Activated T-cell treated with anti-CD3 and anti-CD28 coated beads, Interleukin-2, amount 50 U/mL, for 4 hours (primary cell): ENCODE data around the gene FRMD4B. TPM values are rescaled to one million over a fixed set of nuclear protein-coding genes. Genes with fewer than 3 reads are reported as not detected.
"Not testable (repeated sequence)": the region's sequence is repeated elsewhere in the genome, so short reads cannot be mapped to it uniquely, and the experiment has no call there.

Experiments
- ATAC-seq, 2 donors: fragments of 200-7000 bp; cut with Tn5 transposase; one replicate each; pipeline ENCODE4 v1.10.0; 2021
- DNase-seq: peaks from one replicate; pipeline ENCODE4 v3.0.0-alpha.2; 2020
- H3K27me3 Mint-ChIP-seq: one replicate; pipeline ENCODE4 v1.8.0; 2021; ENCODE audit warnings: low read depth, mixed read lengths
- H3K36me3 Mint-ChIP-seq: one replicate; pipeline ENCODE4 v1.8.0; 2022; ENCODE audit warnings: mixed read lengths; ENCODE audit not compliant: insufficient read depth
- H3K4me1 Mint-ChIP-seq: one replicate; pipeline ENCODE4 v1.8.0; 2021; ENCODE audit warnings: low read depth, mixed read lengths
- H3K4me3 Mint-ChIP-seq: one replicate; pipeline ENCODE4 v1.8.0; 2021; ENCODE audit warnings: mild to moderate bottlenecking, moderate library complexity, mixed read lengths
- H3K9me3 Mint-ChIP-seq: one replicate; pipeline ENCODE4 v1.8.0; 2021; ENCODE audit warnings: mixed read lengths
- total RNA-seq, 3 donors: library from RNA; stranded (reverse); gene quantifications; one replicate each; pipeline ENCODE4 v1.2.1, GENCODE V29; 2021

The FRMD4B gene
- total RNA-seq, 3 donors from 2014 or later, result 16.3 to 24.6 (median 23.6) TPM

GRCh38 chr3:69283913-69284611 is 101.8 kb downstream of the FRMD4B start:
- no peaks in the 10 kb centered on the region for H3K27me3 Mint-ChIP-seq
- ATAC-seq (no peak), DNase-seq (no peak)
- no peak overlapping the region for H3K4me3 Mint-ChIP-seq
- no peaks in the 10 kb centered on the region for H3K36me3 Mint-ChIP-seq
- peaks cover 34% of the 10 kb centered on the region for H3K4me1 Mint-ChIP-seq
- no peaks in the 10 kb centered on the region for H3K9me3 Mint-ChIP-seq

- no peaks in the 10 kb centered on the region for H3K9me3 Mint-ChIP-seq
- no peak for DNase-seq
- H3K27me3 Mint-ChIP-seq, result no peaks in the 10 kb centered on the region
- H3K36me3 Mint-ChIP-seq, result no peaks in the 10 kb centered on the region
- no peak overlapping the region for H3K4me3 Mint-ChIP-seq
- H3K4me1 Mint-ChIP-seq, result peaks cover 28% of the 10 kb centered on the region
- no peak for ATAC-seq
These were observed 102.4 kb downstream of the FRMD4B start for GRCh38 chr3:69283496-69283895.

- ATAC-seq, result peak; percentile 98 to 99
- peak; percentile 57 for DNase-seq
- no peaks in the 10 kb centered on the region for H3K27me3 Mint-ChIP-seq
- no peak overlapping the region for H3K4me3 Mint-ChIP-seq
- peaks cover 17% of the 10 kb centered on the region for H3K4me1 Mint-ChIP-seq
- H3K36me3 Mint-ChIP-seq, result no peaks in the 10 kb centered on the region
- H3K9me3 Mint-ChIP-seq, result no peaks in the 10 kb centered on the region
These were observed 103.7 kb downstream of the FRMD4B start for GRCh38 chr3:69282181-69282580.

GRCh38 chr3:69277403-69277802 is 108.5 kb downstream of the FRMD4B start:
- H3K36me3 Mint-ChIP-seq, DNase-seq, H3K9me3 Mint-ChIP-seq, H3K4me3 Mint-ChIP-seq, H3K27me3 Mint-ChIP-seq, ATAC-seq: not testable (repeated sequence)
- H3K4me1 Mint-ChIP-seq, result peaks cover 15% of the 10 kb centered on the region

- ATAC-seq, result no peak
These were observed 109.0 kb downstream of the FRMD4B start for GRCh38 chr3:69276884-69277283.

GRCh38 chr3:69276191-69276590 is 109.7 kb downstream of the FRMD4B start:
- not testable (repeated sequence) for ATAC-seq, H3K27me3 Mint-ChIP-seq, DNase-seq, H3K9me3 Mint-ChIP-seq, H3K4me3 Mint-ChIP-seq, H3K36me3 Mint-ChIP-seq, H3K4me1 Mint-ChIP-seq

More at GRCh38 chr3:69276884-69277283, 109.0 kb downstream of the FRMD4B start:
- Mint-ChIP-seq H3K4me3 (no peak overlapping the region), H3K36me3 (no peaks in the 10 kb centered on the region), H3K9me3 (no peaks in the 10 kb centered on the region), H3K4me1 (peaks cover 9% of the 10 kb centered on the region), H3K27me3 (no peaks in the 10 kb centered on the region)
- DNase-seq, result no peak

GRCh38 chr3:69273896-69274295 is 112.0 kb downstream of the FRMD4B start:
- ATAC-seq, result no peak
- Mint-ChIP-seq H3K9me3 (no peaks in the 10 kb centered on the region), H3K27me3 (no peaks in the 10 kb centered on the region), H3K4me1 (no peaks in the 10 kb centered on the region), H3K36me3 (no peaks in the 10 kb centered on the region), H3K4me3 (no peak overlapping the region)
- DNase-seq, result no peak

GRCh38 chr3:69272556-69272955 is 113.3 kb downstream of the FRMD4B start:
- Mint-ChIP-seq H3K4me3 (no peak overlapping the region), H3K4me1 (no peaks in the 10 kb centered on the region), H3K36me3 (no peaks in the 10 kb centered on the region), H3K27me3 (no peaks in the 10 kb centered on the region), H3K9me3 (no peaks in the 10 kb centered on the region)
- ATAC-seq, result no peak
- DNase-seq, result no peak

- no peaks in the 10 kb centered on the region for H3K4me1 Mint-ChIP-seq
- no peak overlapping the region for H3K4me3 Mint-ChIP-seq
- no peaks in the 10 kb centered on the region for H3K36me3 Mint-ChIP-seq
- H3K9me3 Mint-ChIP-seq, result no peaks in the 10 kb centered on the region
- ATAC-seq (no peak), DNase-seq (no peak)
- no peaks in the 10 kb centered on the region for H3K27me3 Mint-ChIP-seq
These were observed 114.8 kb downstream of the FRMD4B start for GRCh38 chr3:69271098-69271497.

GRCh38 chr3:69266585-69266984 is 119.3 kb downstream of the FRMD4B start:
- DNase-seq (no peak), ATAC-seq (no peak)
- Mint-ChIP-seq H3K9me3 (no peaks in the 10 kb centered on the region), H3K27me3 (no peaks in the 10 kb centered on the region), H3K4me1 (no peaks in the 10 kb centered on the region), H3K4me3 (no peak overlapping the region), H3K36me3 (no peaks in the 10 kb centered on the region)

- not testable (repeated sequence) for ATAC-seq, H3K27me3 Mint-ChIP-seq, H3K4me1 Mint-ChIP-seq, H3K36me3 Mint-ChIP-seq, H3K9me3 Mint-ChIP-seq, H3K4me3 Mint-ChIP-seq, DNase-seq
These were observed 119.8 kb downstream of the FRMD4B start for GRCh38 chr3:69266071-69266470.

GRCh38 chr3:69260843-69261405 is 125.0 kb downstream of the FRMD4B start:
- H3K9me3 Mint-ChIP-seq, H3K27me3 Mint-ChIP-seq, ATAC-seq, DNase-seq, H3K4me1 Mint-ChIP-seq, H3K4me3 Mint-ChIP-seq, H3K36me3 Mint-ChIP-seq: not testable (repeated sequence)

- Mint-ChIP-seq H3K4me1 (no peaks in the 10 kb centered on the region), H3K36me3 (no peaks in the 10 kb centered on the region), H3K4me3 (no peak overlapping the region), H3K27me3 (no peaks in the 10 kb centered on the region), H3K9me3 (no peaks in the 10 kb centered on the region)
- ATAC-seq (no peak), DNase-seq (no peak)
These were observed 125.6 kb downstream of the FRMD4B start for GRCh38 chr3:69260216-69260787.

- Mint-ChIP-seq H3K27me3 (no peaks in the 10 kb centered on the region), H3K4me1 (no peaks in the 10 kb centered on the region), H3K36me3 (no peaks in the 10 kb centered on the region), H3K4me3 (no peak overlapping the region), H3K9me3 (no peaks in the 10 kb centered on the region)
- ATAC-seq (no peak), DNase-seq (no peak)
These were observed 126.8 kb downstream of the FRMD4B start for GRCh38 chr3:69259125-69259524.

- no peak overlapping the region for H3K4me3 Mint-ChIP-seq
- no peaks in the 10 kb centered on the region for H3K27me3 Mint-ChIP-seq
- no peaks in the 10 kb centered on the region for H3K4me1 Mint-ChIP-seq
- H3K9me3 Mint-ChIP-seq, result no peaks in the 10 kb centered on the region
- H3K36me3 Mint-ChIP-seq, result no peaks in the 10 kb centered on the region
- ATAC-seq, result no peak
- DNase-seq, result no peak
These were observed 130.0 kb downstream of the FRMD4B start for GRCh38 chr3:69255928-69256327.
